HTR-8/SVneo (cell line): ENCODE data around the gene POU4F1.

ENCODE experiments used
- DNase-seq: peaks from one replicate; pipeline ENCODE4 v3.0.0; 2011; ENCODE audit warnings: low spot score, mixed read lengths; ENCODE audit not compliant: insufficient read length
- FAIRE-seq: peaks from 2 replicates; lab custom pipeline; 2011; peaks lifted over from hg19 to GRCh38; lab: Jason Lieb, UNC

Gene POU4F1

DNA sequence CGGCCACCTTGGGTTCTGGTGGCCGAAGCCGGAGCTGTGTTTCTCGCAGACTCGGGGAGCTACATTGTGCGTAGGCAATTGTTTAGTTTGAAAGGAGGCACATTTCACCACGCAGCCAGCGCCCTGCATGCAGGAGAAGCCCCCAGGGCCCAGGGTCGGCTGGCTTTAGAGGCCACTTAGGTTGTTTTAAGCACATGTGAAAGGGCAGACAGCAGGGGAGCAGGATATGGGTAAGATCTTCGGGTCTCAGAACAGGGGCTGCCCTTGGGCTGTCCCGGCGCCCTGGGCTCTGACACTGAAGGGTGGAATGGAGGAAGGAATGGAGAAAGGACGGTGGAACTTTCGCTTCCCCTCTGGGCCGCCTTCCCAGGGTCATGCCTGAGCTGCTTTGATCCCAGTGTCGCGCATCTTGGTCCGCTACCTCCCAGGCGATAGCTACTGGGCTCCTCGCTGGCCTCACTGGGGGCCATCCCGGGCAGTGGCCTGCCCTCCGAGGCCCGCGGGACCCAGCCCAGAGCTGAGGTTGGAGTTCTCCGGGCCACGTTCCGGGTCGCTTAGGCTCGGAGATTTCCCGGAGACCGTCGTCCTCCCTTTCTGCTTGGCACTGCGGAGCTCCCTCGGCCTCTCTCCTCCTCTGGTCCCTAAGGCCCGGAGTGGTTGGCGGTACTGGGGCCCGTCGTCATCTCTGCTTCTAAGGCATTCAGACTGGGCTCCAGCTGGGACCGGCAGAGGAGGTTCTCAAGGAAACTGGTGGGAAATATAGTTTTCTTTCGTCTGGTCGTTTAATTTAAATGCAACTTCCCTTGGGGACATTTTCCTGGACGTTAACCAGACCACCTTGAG is 4.3 kb upstream of the POU4F1 start:
- FAIRE-seq = no peak
- no peak for DNase-seq

DNA sequence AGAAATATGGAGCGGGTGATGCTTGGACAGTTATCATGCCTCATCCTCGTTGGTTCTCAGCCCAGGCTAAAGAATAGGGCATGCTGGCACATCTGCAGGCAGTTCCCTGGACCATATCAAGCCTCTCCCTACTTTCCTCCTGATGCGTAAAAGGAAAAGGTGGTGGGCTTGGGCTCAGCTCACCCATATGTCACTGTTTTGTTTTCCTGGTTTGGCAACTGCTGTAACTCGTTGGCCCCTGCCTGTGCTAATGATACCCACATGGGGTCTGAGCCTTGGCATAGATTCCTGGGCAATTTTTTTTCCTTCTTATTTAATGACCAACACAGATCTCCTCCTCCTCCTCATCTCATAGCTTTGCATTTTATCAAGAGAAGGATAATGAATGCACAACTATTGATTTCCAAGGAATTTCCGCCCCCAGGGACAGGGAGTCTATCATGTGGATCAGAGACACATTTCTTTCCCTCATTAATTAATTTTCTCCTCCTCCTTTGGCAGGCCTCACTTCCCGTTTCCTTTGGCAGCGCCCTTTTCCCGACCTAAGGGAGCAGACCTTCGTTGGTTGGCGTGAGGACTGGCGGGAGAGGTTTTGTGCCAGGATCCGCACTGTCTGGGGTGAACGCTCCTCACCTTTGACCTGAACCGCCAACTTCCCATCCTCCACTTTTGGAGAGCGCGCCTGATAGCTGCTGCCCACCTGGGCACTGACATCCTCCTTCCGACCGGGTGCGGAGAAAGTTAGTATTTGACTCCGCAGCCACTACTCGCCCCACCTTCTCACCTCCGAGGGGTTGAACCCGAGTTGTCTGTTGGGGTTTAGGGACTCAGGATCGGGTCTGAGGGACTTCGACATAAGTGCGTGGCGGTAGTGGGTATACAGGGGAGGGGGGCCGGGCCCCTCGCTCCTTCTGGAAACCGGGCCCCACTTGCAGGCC is 3.4 kb upstream of the POU4F1 start:
- FAIRE-seq (no peak), DNase-seq (no peak)

DNA sequence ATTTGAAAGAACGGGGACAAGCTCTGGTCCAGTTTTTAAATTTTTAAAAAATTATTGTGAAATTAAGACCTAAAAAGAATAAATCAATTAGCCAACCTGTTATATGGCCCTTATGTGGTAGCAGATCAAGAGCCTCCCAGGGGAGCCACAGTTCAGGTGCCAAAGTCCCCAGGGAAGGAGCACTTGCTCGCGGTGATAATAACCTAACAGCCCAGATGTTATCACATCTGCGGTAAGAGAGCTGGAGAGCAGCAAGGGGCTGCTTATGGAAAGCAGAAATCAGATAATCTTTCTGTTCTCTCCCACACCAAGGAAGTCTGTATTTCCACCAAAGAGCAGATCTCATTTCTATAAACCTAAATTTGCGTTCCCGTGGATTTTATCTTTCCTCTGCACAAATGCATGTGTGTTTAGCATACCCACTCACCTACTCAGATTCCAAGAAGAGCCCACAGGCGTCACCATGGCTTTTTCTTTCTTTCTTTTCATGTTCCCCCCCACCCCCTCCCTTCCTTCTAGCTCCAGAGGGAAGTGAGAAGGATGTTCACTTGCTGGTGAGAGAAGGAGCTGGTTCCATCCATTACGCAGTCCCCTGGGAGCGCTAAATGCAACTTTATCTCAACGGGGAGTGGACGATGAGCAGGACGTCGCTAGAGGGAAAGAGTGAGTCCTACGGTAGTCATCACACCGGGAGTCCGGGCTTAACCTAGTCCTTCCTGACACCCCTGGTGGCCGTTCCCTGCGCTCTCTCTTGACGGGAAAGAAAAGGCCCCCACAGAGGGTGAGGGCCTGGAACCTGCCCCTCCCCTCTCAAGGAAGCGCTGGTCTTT is 1.6 kb upstream of the POU4F1 start:
- DNase-seq (peak; percentile 10), FAIRE-seq (no peak)

DNA sequence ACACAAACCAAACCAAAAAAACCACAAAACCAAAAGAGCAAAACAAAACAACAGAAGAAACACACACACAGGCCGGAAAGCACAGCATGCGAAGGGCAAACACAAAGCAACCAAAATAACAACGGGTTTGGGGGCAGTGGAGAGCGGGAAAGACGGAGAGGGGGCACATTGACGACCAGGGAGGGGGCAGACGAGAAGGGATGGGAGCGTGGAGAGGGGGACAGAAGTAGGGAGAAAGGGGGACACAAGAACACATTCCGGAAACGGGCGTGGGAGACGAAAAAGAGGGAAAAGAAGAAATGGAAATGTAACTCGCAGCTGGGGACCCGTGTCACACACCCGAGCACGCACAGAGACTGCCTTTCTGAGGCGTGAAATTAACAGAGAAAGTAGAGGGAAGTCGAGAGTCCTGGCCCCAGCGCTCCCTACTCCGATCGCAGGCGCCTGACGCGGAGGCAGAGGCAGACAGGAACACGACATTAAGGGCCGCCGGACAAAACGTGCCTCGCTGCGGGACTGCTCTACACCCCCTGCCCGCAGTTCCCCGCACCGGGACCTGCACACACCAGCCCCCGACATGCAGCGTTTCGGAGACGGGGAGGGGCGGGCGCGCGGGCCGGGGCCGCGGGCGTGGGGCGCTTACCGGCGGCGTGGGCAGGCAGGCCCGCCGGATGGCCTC is 652 bp downstream of the POU4F1 start:
- DNase-seq (no peak), FAIRE-seq (no peak)

DNA sequence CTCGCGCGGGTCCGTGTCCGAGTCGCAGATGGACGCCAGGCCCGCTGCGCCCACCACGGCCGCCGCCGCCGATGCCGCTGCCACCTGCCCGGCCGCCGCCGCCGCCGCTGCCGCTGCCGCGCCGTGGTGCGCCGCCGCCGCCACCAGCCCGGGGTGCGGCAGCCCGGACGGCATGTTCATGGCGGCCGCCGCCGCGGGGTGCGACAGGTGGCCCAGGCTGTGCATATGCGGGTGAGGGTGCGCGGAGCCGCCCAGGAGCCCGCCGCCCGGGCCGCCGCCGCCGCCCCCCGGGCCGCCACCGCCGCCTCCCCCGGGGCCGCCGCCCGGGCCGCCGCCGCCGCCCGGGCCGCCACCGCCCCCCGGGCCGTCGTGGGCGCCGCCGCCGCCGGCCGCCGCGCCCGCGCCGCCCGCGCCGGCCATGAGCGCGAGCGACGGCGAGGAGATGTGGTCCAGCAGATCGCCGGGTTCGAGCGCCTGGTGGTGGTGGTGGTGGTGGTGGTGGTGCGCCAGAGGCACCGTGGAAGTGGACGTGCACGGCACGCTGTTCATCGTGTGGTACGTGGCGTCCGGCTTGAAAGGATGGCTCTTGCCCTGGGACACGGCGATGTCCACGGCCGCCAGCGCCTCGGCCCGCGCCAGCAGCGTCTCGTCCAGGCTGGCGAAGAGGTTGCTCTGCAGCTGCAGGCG is 1.3 kb downstream of the POU4F1 start:
- no peak for DNase-seq
- FAIRE-seq = no peak

DNA sequence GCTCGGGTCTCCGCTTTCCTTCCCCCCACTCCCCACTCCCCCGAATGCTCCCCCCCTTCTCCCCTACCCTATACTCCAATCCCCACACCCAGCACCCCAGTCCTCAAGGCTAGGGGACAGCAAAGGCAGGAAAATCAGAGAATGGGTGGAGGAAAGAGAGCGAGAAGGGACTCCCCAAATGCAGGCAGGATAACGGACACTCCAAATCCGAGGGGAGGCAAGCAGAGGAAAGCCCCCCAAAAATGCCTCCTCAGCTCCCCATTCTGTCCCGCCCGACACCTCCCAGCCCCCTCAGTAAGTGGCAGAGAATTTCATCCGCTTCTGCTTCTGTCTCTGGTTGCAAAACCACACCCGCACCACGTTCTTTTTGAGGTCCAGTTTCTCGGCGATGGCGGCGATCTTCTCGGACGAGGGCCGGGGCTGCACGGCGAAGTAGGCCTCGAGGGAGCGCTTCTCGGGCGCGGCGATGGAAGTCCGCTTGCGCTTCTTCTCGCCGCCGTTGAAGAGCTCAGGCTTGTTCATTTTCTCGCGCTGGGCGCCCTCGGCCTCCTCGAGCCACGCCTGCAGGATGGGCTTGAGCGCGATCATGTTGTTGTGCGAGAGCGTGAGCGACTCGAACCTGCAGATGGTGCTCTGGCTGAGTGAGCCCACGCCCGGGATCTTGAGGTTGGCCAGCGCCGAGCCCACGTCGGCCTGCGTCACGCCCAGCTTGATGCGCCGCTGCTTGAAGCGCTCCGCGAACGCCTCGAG is 2.1 kb downstream of the POU4F1 start:
- FAIRE-seq (no peak), DNase-seq (no peak)

DNA sequence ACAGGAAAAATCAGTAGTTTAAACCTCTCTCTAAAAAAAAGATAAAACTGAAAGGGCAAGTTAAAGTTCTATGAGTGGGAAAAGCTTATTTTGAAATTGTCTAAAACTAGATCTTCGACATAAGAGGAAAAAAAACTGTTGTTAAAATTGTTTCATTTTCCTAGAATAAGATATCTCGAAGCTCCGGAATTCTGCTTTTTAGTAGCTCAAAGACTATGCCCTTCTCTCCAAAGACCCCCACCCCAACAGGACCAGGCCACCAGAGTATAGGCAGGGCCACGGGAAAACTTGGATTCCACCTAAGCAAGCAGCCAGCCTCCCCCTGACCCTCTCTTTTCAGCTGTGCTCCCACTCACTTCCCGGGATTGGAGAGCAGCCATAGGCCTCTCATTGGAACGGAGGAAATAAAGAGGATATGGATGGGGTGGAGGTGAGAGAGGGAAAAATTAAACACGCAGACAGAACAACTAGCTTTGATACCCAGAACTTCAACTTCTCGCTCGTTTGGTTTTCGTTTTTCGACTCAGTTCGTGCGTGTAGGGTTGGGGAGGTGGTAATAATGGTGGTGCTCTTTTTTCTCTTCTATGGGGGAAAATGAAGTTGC is 3.0 kb downstream of the POU4F1 start:
- DNase-seq (no peak), FAIRE-seq (no peak)

DNA sequence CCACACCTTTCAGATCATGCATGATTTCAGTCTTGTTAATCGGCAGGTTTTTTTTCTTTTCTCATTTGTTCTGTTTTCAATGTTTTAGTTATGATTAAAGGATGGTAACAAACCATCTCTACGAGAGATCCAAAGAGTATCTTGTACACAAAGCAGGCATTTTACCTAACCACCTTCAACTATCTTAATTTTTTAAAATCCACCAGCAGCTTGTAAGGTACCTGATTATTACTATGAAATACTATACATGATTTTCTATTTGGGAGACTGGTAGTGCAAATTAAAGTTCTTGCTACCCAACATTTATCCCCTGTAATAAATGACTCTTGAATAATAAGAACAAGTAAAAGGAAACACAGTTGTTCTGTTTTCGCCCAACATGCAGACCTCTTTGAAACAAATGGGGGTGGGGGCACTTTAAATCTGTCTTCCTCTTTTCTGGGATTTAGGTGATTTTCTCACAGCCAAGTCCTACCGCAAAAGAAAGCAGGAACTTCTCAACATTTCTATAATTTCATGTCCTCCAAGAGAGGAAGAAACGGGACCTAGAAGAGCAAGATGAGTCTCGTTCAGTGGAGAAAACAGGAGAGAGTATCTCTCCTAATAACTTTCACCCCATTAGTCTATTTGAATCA is 3.6 kb downstream of the POU4F1 start:
- DNase-seq (no peak), FAIRE-seq (no peak)

DNA sequence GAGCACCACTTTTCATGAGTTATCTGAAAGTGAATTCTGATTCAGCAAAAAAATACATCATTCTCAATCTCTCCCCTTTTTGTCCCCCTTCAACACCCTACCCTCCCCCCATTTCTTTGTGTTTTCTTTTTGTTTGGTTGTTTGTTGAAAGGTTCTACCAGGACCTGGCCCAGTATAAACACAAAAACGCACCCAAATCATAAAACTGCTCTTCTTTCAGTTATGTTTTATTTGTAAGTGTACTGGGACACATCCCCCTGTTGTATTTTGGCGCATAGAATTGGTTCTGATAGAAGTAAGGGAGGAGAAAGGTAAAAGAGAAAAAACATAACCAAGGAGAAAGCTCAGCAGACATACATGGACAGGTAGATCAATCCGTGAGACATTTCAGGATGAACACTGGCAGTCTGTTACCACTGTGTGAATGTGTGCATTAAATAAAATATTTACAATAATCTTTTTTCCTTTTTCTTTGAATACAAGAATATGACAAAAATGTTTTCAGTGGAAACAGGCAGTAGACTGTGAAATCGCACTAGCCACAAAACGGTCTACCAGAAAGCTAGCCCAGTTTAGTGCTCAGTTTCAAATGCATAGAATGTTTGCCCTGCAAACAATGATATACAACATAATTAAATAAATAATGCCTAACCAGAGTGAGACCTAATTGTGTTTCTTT is 4.2 kb downstream of the POU4F1 start:
- FAIRE-seq = no peak
- DNase-seq = no peak

DNA sequence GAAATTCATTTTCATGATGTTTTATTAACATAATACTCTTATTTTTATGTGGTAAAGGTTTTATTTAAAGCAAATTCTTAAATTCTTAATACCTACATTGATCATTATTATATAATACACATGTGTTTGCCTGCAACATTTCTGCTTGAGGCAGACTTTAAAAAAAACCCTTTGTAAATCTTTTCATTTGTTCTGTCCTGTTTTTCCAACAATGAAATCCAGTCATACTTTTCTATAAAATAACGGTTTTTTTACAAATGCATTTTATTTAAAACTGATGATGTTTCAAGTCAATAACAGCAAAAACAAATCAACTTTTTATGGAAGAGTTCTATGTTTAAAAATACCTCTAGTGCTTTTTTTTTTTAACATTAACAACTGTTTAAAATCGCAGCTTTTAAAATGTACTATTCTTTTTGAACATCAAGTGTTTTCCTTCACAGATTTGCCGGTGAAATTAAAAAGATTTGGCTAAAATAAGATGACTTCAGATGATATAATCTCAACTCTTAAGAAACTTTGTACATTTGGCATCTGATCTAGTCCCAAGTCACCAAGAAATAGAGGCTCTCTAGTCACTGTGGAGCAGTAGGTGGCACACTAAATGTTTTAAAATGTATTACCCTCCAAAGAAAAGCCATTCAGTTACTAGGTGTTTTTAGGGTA is 5.1 kb downstream of the POU4F1 start:
- FAIRE-seq = no peak

DNA sequence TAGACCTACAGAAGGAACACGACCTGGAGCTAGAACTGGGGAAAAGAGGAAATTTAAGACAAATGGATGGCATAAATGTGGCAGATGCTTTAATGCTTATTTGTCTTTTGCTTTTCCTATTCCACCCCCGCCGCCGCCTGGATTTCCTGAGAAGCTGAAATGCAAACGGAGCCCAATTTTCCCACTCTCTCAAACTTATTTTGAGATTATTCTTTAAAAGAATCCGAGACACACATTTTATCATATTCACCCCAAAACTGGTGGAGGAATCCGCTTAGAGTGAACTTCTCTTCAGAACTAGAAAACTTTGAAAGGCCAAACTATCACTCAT is 5.8 kb downstream of the POU4F1 start:
- no peak for FAIRE-seq
- no peak for DNase-seq

More for the DNA sequence above, 5.1 kb downstream of the POU4F1 start:
- DNase-seq = no peak

DNA sequence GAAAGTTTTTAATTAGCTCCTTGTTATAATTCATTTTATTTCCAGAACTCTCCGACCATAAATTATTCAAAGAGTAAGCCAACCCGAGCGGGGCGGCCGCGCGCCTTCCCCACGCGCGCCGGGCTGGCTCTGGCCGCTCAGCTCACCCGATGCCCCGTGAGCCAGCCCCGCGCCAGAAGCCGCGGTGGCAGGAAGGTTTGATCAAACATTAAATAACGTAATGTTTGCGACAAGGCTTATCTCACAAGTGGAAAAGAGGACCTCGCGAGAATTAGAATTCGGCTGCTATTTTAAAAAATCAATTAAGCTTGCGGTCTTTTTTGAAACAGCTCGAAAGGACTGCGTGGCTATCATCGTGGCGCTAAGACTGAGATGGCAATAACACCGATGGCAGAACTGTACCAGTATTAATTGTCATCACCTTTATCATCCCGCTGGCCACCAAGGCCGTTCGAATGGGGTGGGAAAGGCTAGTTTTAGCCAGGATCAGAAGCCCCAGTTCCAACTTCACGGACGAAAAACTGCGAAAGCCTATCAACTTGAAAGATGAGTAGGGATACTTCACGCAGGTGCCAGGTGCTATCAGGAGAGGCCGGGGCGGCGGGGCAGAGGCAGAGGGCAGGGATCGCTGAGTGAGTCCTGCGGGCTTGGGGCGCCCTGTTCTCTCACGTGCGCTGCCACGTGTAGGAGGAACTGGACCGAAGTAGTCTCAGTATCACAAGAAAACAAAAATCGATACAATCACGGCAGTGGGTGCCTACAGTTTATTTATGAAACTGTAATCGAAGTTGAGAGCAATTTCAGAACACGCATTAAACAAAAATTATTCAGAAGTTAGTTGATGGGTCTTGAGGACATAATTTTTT is 6.4 kb downstream of the POU4F1 start:
- FAIRE-seq (no peak), DNase-seq (no peak)

DNA sequence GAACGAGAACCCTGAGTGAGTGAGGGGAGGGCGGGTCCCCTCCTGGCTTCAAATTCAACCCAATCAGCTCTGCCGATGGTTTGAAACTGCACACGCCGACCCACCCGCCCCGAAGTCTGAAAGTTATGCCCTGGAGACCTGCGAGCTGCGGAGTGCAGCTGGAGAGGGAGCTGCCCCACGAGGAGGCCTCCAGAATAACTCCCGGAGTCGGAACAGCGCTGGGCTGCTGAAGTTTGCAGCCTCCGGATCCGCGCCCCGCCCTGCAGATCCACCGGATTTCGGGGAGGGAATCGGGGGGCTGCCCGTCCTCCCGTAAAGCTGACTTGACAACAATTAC is 7.0 kb downstream of the POU4F1 start:
- DNase-seq = no peak
- no peak for FAIRE-seq

DNA sequence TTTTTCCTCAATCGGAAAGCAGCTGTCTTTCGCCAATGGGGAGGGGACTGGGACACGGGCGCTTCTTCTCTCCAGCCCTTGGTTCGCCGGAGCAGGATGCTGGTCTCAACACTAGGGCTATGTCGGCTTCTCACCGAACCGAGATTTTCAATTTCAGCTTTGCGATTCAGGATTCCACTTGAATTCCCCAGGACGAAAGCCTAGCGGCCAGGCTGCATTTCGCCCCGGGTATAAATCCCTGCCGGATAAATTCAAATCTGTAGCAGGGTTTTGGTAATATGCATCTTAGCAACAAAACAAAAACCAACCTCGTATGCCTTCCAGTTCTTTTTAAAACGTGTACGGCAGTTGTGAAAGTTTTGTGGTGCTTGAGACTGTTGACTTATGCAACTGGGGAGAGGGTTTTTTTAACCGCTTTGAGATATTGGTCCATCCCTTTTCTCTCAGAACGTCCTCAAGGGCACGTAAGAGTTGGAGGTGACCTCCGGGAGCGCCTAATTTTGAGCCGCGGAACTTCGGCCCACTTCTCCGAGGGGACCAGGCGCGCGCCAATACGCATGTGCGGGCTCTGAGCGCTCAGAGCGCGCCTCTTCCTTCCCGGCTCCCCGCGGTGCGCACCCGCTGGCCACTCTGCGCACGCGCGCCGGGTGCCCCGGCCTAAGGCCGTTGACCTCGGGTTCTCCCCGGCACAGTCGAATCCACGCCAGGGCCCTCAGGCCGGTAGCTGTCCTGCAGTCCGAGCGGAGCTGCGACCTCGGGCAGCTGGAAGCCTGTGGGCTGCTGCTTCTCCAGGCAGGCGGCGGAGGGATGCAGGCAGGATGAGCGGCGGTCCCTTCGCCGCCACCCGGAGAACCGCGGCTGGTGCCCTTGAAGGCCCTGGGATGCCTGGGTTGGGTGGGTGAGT is 7.6 kb downstream of the POU4F1 start:
- FAIRE-seq (no peak), DNase-seq (no peak)

DNA sequence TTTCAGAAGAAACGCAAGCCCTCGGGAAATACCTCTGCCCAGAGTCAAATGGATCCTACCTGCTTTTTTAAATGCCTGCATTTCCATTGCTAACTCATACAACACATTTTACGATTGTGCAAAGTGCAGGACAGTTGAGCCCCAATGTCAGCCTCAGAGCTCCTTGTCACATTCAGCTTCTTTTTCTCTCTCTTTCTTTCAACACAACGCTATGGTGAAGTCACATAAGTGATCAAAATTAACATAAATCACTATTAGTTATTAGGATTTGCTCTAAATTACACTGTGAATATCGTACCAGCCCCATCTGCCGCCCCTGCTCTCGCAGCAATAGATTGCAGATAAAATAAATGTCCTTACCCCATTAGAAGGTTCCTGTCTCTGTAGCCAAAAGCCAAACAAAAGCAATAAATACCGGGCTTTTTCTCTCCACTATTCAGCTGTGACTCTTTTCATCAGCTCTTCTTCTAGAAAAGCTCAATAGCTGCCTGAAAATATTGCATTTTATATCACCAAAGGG is 8.8 kb downstream of the POU4F1 start:
- FAIRE-seq (no peak), DNase-seq (no peak)
